ENCODE data around the gene CNTNAP5.
"Not testable (repeated sequence)": the region's sequence is repeated elsewhere in the genome, so short reads cannot be mapped to it uniquely, and the experiment has no call there.

The CNTNAP5 gene

GRCh38 chr2:124335058-124335457 is 310.0 kb downstream of the CNTNAP5 start:
- Mint-ChIP-seq H3K36me3 (no peaks in the 10 kb centered on the region), H3K27ac (no peak overlapping the region), H3K9me3 (peaks cover 9% of the 10 kb centered on the region)

DNA sequence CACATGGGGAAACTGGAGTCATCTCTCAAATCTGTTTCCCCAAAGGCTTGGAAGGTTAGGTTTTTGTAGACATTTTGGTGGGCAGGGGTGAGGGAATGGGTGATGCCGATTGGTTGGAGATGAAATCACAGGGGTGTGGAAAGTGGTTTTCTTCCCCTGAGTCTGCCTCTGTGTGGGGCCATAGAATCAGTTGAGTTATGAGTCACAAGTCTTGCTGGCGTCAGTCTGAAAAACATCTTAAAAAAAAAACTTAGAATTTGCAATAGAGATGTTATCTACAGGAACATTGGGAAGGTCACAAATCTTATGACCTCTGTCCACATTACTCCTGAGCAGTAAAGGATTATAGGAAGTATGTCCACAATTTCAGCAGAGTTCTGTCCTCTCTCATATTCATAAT is 314.6 kb downstream of the CNTNAP5 start:
- Mint-ChIP-seq H3K4me3 (no peak overlapping the region), H3K27me3 (no peaks in the 10 kb centered on the region), H3K36me3 (no peaks in the 10 kb centered on the region), H3K9me3 (peaks cover 9% of the 10 kb centered on the region), H3K27ac (no peak overlapping the region), H3K4me1 (no peaks in the 10 kb centered on the region)

More at GRCh38 chr2:124335058-124335457, 310.0 kb downstream of the CNTNAP5 start:
- no peaks in the 10 kb centered on the region for H3K4me1 Mint-ChIP-seq
- no peak overlapping the region for H3K4me3 Mint-ChIP-seq
- no peaks in the 10 kb centered on the region for H3K27me3 Mint-ChIP-seq

DNA sequence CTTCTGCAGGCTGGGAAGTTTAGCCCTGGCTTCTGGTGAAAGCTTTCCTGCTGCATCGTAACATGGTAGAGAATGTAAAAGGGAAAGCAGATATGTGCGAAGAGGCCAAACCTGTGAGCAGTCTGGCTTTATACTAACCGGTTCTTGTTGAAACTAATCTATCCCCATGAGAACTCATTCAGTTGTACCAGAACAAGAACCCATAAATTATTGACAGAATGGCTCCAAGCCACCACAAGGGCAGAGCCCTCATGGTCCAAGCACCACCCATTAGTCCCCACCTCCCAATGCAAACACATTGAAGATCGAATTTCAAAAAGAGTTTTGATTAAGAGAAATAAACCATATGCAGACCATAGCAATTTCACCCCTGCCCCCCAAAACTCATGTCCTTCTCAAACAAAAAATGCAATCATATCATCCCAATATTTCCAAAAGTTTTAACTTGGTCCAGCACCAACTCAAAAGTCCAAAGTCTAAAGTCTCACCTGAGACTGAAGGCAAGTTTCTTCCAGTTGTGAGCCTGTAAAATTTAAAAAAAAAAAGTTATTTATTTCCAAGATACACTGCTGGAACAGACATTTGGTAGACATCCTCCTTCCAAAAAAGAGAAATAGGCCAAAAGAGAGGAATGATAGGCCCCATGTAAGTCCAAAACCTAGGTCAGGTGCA is 318.9 kb downstream of the CNTNAP5 start:
- H3K4me1 Mint-ChIP-seq = no peaks in the 10 kb centered on the region
- no peaks in the 10 kb centered on the region for H3K36me3 Mint-ChIP-seq
- H3K27ac Mint-ChIP-seq = no peak overlapping the region
- H3K27me3 Mint-ChIP-seq = no peaks in the 10 kb centered on the region
- H3K4me3 Mint-ChIP-seq = no peak overlapping the region
- H3K9me3 Mint-ChIP-seq = no peaks in the 10 kb centered on the region

DNA sequence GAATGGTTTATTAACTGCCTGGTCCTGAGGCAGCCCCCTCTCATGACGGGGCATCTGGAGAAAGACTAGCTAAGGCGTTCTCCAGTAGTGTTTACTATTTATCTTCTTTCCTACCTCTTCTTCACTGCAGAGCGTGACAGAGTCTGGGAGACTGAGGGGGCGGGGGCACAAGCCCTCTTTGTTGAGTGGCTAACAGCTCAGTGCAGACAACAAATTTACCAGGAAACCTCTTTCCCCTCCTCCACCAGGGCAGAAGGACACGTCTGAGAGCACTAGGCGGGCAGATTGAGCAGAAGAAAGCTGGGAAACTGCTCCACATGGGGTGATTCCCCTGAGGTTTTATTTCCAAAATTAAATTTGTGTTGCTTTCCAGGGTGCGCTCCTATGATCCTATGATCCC is 322.1 kb downstream of the CNTNAP5 start:
- H3K9me3 Mint-ChIP-seq = no peaks in the 10 kb centered on the region
- no peak overlapping the region for H3K27ac Mint-ChIP-seq
- H3K4me1 Mint-ChIP-seq = no peaks in the 10 kb centered on the region
- H3K36me3 Mint-ChIP-seq = no peaks in the 10 kb centered on the region
- H3K27me3 Mint-ChIP-seq = no peaks in the 10 kb centered on the region
- H3K4me3 Mint-ChIP-seq = no peak overlapping the region

DNA sequence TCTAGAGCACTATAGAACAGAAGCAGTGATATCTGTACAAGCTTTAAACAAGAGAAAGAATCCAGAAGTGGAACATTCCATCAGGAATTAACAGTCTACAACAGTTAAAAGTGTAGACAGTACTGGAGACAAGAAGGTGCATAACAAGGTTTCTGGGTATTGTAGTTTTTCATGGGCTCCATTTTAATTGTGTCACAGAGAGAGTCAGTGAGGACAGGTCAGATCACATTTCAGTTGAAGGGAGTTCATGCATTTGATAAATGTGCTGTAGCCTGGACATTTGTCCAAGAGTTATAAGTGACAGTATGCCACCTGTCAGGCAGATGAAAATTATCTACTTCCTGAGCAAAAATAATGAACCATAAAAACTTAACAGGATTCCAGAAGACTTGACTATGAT is 328.6 kb downstream of the CNTNAP5 start:
- H3K27ac Mint-ChIP-seq = no peak overlapping the region
- no peak overlapping the region for H3K4me3 Mint-ChIP-seq

GRCh38 chr2:124354466-124354865 is 329.4 kb downstream of the CNTNAP5 start:
- no peak overlapping the region for H3K27ac Mint-ChIP-seq
- H3K4me3 Mint-ChIP-seq = no peak overlapping the region
- H3K27me3 Mint-ChIP-seq = no peaks in the 10 kb centered on the region
- no peaks in the 10 kb centered on the region for H3K36me3 Mint-ChIP-seq
- no peaks in the 10 kb centered on the region for H3K4me1 Mint-ChIP-seq
- H3K9me3 Mint-ChIP-seq = no peaks in the 10 kb centered on the region

More for the DNA sequence above, 328.6 kb downstream of the CNTNAP5 start:
- Mint-ChIP-seq H3K4me1 (no peaks in the 10 kb centered on the region), H3K9me3 (no peaks in the 10 kb centered on the region), H3K36me3 (no peaks in the 10 kb centered on the region), H3K27me3 (no peaks in the 10 kb centered on the region)

- not testable (repeated sequence) for H3K36me3 Mint-ChIP-seq, H3K27ac Mint-ChIP-seq, H3K27me3 Mint-ChIP-seq, H3K9me3 Mint-ChIP-seq, H3K4me1 Mint-ChIP-seq, H3K4me3 Mint-ChIP-seq
Observed at GRCh38 chr2:124361966-124362365, 336.9 kb downstream of the CNTNAP5 start.

GRCh38 chr2:124369181-124369580 is 344.1 kb downstream of the CNTNAP5 start:
- Mint-ChIP-seq H3K4me1 (no peaks in the 10 kb centered on the region), H3K4me3 (no peak overlapping the region), H3K27me3 (no peaks in the 10 kb centered on the region), H3K36me3 (no peaks in the 10 kb centered on the region), H3K9me3 (no peaks in the 10 kb centered on the region), H3K27ac (no peak overlapping the region)

DNA sequence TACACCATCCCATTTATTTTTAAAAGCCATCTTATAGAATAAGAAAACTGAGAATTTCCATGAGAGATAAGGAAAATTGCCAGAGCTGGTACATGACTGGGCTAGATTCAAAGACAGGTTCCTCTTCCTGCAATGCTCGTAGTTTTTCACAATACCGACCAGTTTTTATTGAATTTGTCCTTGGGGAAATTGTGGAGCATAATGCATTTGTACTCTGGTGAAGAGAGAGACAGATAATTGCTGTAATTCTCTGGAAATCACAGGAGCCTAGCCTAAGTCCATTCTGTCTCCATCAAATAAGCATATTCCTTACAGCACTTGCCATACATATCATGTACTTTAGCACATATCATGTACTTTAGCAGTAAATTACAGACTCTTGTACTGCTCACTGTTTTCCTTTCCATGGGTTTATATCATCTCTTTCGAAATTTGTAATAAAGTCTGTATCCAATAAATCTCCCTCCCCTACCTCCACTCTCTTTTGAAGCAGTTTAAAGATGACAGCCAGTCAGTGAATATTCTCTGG is 355.2 kb downstream of the CNTNAP5 start:
- Mint-ChIP-seq H3K36me3 (no peaks in the 10 kb centered on the region), H3K4me1 (no peaks in the 10 kb centered on the region), H3K4me3 (no peak overlapping the region), H3K27ac (no peak overlapping the region), H3K9me3 (peaks cover 9% of the 10 kb centered on the region), H3K27me3 (no peaks in the 10 kb centered on the region)

DNA sequence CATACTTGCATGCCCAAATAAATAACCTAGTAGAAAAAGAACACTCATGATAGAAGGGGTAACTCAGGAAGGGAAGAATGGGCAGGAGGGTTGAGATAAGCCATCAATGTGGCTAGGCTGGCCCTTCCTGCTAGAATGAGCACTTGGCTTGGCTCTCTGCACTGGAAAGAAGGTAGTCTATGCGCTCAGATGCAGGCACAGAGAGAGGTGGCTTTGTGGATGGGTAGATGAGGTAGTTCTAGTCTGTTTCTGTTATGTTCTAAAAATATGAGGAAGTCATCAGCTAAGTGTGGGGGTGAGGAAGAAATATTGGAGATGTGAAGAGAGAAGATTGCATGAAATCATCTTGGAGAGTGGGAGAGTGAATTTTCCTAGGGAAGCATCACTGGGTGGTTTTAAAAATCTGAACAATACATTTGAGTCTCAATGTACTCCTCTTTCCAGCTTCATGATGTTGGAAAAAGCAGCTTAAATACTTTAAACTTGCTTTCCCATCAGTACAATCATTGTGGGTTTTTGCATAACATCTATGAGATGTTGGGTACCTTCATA is 357.1 kb downstream of the CNTNAP5 start:
- no peaks in the 10 kb centered on the region for H3K36me3 Mint-ChIP-seq
- no peak overlapping the region for H3K4me3 Mint-ChIP-seq
- H3K27me3 Mint-ChIP-seq = peaks cover 2% of the 10 kb centered on the region
- H3K27ac Mint-ChIP-seq = no peak overlapping the region
- no peaks in the 10 kb centered on the region for H3K4me1 Mint-ChIP-seq
- peaks cover 8% of the 10 kb centered on the region for H3K9me3 Mint-ChIP-seq

DNA sequence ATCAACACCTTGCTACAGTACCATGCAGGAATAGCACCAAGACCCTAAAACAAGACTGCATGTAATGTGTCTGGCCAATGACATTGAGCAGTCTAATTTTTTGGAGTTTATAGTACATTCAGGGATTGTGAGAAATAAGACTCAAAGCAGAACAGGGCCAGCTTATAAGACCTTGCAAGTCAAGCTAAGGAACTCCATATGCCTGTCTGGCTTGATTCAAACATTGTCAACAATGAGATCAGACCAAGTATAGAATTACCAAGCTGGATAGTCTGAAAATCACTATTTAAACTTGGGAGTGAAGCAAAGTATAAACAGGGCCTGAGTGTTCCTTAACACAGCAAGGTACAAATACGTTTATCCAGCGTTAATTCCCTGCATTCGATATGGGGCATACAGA is 370.9 kb downstream of the CNTNAP5 start:
- H3K9me3 Mint-ChIP-seq = no peaks in the 10 kb centered on the region
- no peak overlapping the region for H3K4me3 Mint-ChIP-seq
- H3K4me1 Mint-ChIP-seq = no peaks in the 10 kb centered on the region
- H3K27me3 Mint-ChIP-seq = no peaks in the 10 kb centered on the region
- H3K36me3 Mint-ChIP-seq = no peaks in the 10 kb centered on the region
- no peak overlapping the region for H3K27ac Mint-ChIP-seq

- no peaks in the 10 kb centered on the region for H3K4me1 Mint-ChIP-seq
- H3K4me3 Mint-ChIP-seq = no peak overlapping the region
- H3K36me3 Mint-ChIP-seq = no peaks in the 10 kb centered on the region
- peaks cover 2% of the 10 kb centered on the region for H3K9me3 Mint-ChIP-seq
- H3K27me3 Mint-ChIP-seq = no peaks in the 10 kb centered on the region
- H3K27ac Mint-ChIP-seq = no peak overlapping the region
Observed at GRCh38 chr2:124402274-124402673, 377.2 kb downstream of the CNTNAP5 start.

GRCh38 chr2:124407836-124408534 is 382.9 kb downstream of the CNTNAP5 start:
- not testable (repeated sequence) for H3K4me1 Mint-ChIP-seq, H3K9me3 Mint-ChIP-seq, H3K27ac Mint-ChIP-seq, H3K36me3 Mint-ChIP-seq, H3K4me3 Mint-ChIP-seq, H3K27me3 Mint-ChIP-seq

DNA sequence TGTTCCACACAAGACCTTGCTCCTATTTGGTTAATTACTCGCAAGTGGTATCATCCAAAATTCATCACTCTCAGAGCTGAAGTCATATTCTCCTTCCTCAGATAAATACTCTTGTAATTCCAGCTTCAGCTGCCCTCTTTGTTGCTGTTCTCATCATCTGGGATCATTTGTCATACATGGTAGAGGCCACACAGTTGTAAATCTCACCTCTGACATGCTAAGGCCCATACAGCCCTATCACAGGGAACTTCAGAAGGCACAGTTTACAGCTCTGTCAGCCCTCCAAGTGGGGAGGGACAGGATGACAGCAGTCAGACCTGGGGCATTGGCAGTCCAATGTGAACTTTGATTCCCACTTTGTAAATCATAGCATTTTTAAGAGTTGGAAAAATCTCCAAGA is 399.0 kb downstream of the CNTNAP5 start:
- no peak overlapping the region for H3K27ac Mint-ChIP-seq
- no peaks in the 10 kb centered on the region for H3K36me3 Mint-ChIP-seq
- no peak overlapping the region for H3K4me3 Mint-ChIP-seq
- no peaks in the 10 kb centered on the region for H3K27me3 Mint-ChIP-seq
- no peaks in the 10 kb centered on the region for H3K4me1 Mint-ChIP-seq
- H3K9me3 Mint-ChIP-seq = no peaks in the 10 kb centered on the region

DNA sequence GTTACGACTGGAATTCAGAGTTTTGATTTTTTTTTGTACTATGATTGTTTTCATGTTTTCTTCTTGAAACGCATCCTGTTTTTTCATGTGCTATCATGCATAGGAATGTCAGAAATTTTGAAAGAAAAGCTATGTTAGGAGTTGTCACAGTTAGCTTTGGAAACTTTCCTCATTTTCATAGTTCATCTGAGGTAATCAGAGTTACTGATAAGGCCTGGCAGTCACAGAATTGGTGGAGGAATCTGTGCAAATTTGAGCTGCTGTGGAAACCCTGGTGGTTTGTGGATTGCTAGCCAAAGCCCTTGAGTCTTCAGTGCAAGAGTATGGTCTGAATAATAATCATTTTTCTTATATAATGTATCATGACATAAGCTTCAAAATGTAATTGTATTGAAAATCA is 401.0 kb downstream of the CNTNAP5 start:
- H3K36me3 Mint-ChIP-seq = no peaks in the 10 kb centered on the region
- no peaks in the 10 kb centered on the region for H3K4me1 Mint-ChIP-seq
- H3K27me3 Mint-ChIP-seq = no peaks in the 10 kb centered on the region
- H3K4me3 Mint-ChIP-seq = no peak overlapping the region
- H3K9me3 Mint-ChIP-seq = no peaks in the 10 kb centered on the region
- H3K27ac Mint-ChIP-seq = no peak overlapping the region

- H3K4me3 Mint-ChIP-seq = no peak overlapping the region
- H3K27ac Mint-ChIP-seq = no peak overlapping the region
- no peaks in the 10 kb centered on the region for H3K36me3 Mint-ChIP-seq
- no peaks in the 10 kb centered on the region for H3K4me1 Mint-ChIP-seq
- no peaks in the 10 kb centered on the region for H3K27me3 Mint-ChIP-seq
- H3K9me3 Mint-ChIP-seq = no peaks in the 10 kb centered on the region
Observed at GRCh38 chr2:124426625-124427024, 401.5 kb downstream of the CNTNAP5 start.

Data from activated naive CD4-positive, alpha-beta T cell treated with anti-CD3 and anti-CD28 coated beads, Interleukin-2, amount 50 U/mL, for 24 hours (primary cell).